Keratinocyte (primary cell): ENCODE measurements around the gene RPL39L.

ENCODE experiments used
- CTCF ChIP-seq, 3 experiments: IDR thresholded peaks in 1 of 3; conservative IDR thresholded peaks in 1 of 3; optimal IDR thresholded peaks in 1 of 3; 2 replicates in 2 of 3; 3 replicates in 1 of 3; pipeline versions ENCODE3 to v1.5.1; 2011; ENCODE audit warnings: low read length in 3 of 3, mild to moderate bottlenecking in 3 of 3, moderate library complexity in 2 of 3, control low read depth in 1 of 3, inconsistent platforms in 1 of 3; ENCODE audit not compliant: insufficient read depth in 2 of 3; ENCODE audit errors: extremely low read depth in 1 of 3
- EZH2 ChIP-seq: IDR thresholded peaks from one replicate; pipeline ENCODE4 v1.6.1; 2012; ENCODE audit warnings: inconsistent platforms, mild to moderate bottlenecking, low read length, moderate library complexity

- TF ChIP-seq EZH2: no peak
- no peak for TF ChIP-seq CTCF (optimal IDR thresholded peaks at IDR 0.05 in 1 of 3, IDR thresholded peaks at IDR 0.05 in 1 of 3, conservative IDR thresholded peaks at IDR 0.05 in 1 of 3; ENCODE audit: extremely low read depth in 1 of 3, insufficient read depth in 2 of 3, low read length in 3 of 3)
Measured at GRCh38 chr3:187093320-187093719, 46.0 kb downstream of the RPL39L start.
